Upper lobe of left lung (tissue), 6 donors: ENCODE measurements around the gene TFR2. TPM values are rescaled to one million over a fixed set of nuclear protein-coding genes. Genes with fewer than 3 reads are reported as not detected.

Experiments
- ATAC-seq, 2 donors: fragments of 200-7000 bp; cut with Tn5 transposase; one replicate each; pipeline ENCODE4 v1.9.1; 2022; ENCODE audit warnings: mild to moderate bottlenecking in 2 of 2, moderate library complexity in 2 of 2; ENCODE audit not compliant: low FRiP score in 2 of 2
- DNase-seq, 2 donors: peaks; one replicate each; pipeline ENCODE4 v3.0.0-alpha.2; 2019 to 2020
- H3K27ac ChIP-seq, 4 donors: fragments of 200-600 bp; sonication (generic); one replicate each; pipeline ENCODE4 v1.5.1; 2016 to 2019
- H3K27me3 ChIP-seq, 4 donors: fragments of 200-600 bp; sonication (generic); one replicate each; pipeline ENCODE4 v1.5.1; 2017 to 2019
- H3K36me3 ChIP-seq, 4 donors: fragments of 200-600 bp; sonication (generic); one replicate each; pipeline ENCODE4 v1.5.1; 2016 to 2019
- H3K4me1 ChIP-seq, 4 donors: fragments of 200-600 bp; sonication (generic); one replicate each; pipeline ENCODE4 v1.5.1; 2018 to 2019
- H3K4me3 ChIP-seq, 4 donors: fragments of 200-600 bp; sonication (generic); one replicate each; pipeline ENCODE4 v1.5.1; 2017 to 2019; ENCODE audit warnings: mild to moderate bottlenecking in 2 of 4, moderate library complexity in 1 of 4
- H3K9me3 ChIP-seq, 4 donors: fragments of 200-600 bp; sonication (generic); one replicate each; pipeline ENCODE4 v1.5.1; 2018 to 2019
- CTCF ChIP-seq, 6 experiments: fragments of 450-650 bp in 4 of 6; fragments of 200-600 bp in 2 of 6; sonication (generic) in 2 of 6; IDR thresholded peaks; one replicate each; pipeline ENCODE4 v1.5.1; 2016 to 2019; ENCODE audit warnings: antibody characterized with exemption in 6 of 6
- EP300 ChIP-seq, 4 donors: sonication (generic); formaldehyde crosslinking; IDR thresholded peaks; one replicate each; pipeline ENCODE4 v1.5.1; 2017; ENCODE audit warnings: antibody characterized with exemption in 4 of 4, control low read depth in 2 of 4
- POLR2A ChIP-seq, 4 donors: fragments of 450-650 bp; IDR thresholded peaks; one replicate each; pipeline ENCODE4 v1.5.1; 2016 to 2017; ENCODE audit warnings: antibody characterized with exemption in 4 of 4, mild to moderate bottlenecking in 2 of 4
- POLR2AphosphoS5 ChIP-seq, 2 donors: sonication (generic); formaldehyde crosslinking; IDR thresholded peaks; one replicate each; pipeline ENCODE4 v1.5.1; 2017; ENCODE audit warnings: antibody characterized with exemption in 2 of 2
- WGBS, 2 donors: methylation state at CpG; one replicate each; pipeline ENCODE4 v1.1.5; 2017 to 2018; 5-methylcytosine and 5-hydroxymethylcytosine counted together
- total RNA-seq, 6 donors: library from RNA; depleted of rRNA in 4 of 6; stranded (reverse); fragments of >200 nt in 4 of 6; gene quantifications; one replicate each; pipeline versions ENCODE4 v1.1.0 to v1.2.1, GENCODE V29; 2016 to 2021
- donor health status: DM: no; HTN: no; CAD: no; lungs with moderate emphysema.
- donor health status: DM: no; HTN: yes; CAD: no; lungs with severe emphysema.

The TFR2 gene
- total RNA-seq, 6 donors from 2014 or later = 0.20 to 2.1 (median 0.89) TPM; not detected in 1

GRCh38 chr7:100577507-100577906, 63.8 kb downstream of the TFR2 start:
- WGBS, 2 donors = 90 to 95% methylated on average over 9 to 10 of the region's 14 CpGs
- Histone ChIP-seq H3K9me3 (no peaks in the 10 kb centered on the region), H3K36me3 (peaks cover 58 to 98% (median 93%) of the 10 kb centered on the region in 4 donors), H3K4me3 (no peak overlapping the region), H3K4me1 (peaks cover 7 to 19% (median 10%) of the 10 kb centered on the region in 4 donors), H3K27ac (no peak overlapping the region), H3K27me3 (no peaks in the 10 kb centered on the region)
- TF ChIP-seq POLR2A (IDR thresholded peaks at IDR 0.05) (no peak), EP300 (IDR thresholded peaks at IDR 0.05) (no peak), POLR2AphosphoS5 (IDR thresholded peaks at IDR 0.05) (no peak), CTCF (IDR thresholded peaks at IDR 0.05) (no peak)
- no peak for DNase-seq
- ATAC-seq = no peak

GRCh38 chr7:100577103-100577502, 64.2 kb downstream of the TFR2 start:
- Histone ChIP-seq H3K36me3 (peaks cover 58 to 98% (median 92%) of the 10 kb centered on the region in 4 donors), H3K27ac (no peak overlapping the region), H3K4me3 (no peak overlapping the region), H3K9me3 (no peaks in the 10 kb centered on the region), H3K4me1 (peaks cover 4 to 15% (median 6%) of the 10 kb centered on the region in 4 donors), H3K27me3 (no peaks in the 10 kb centered on the region)
- DNase-seq = no peak
- 93 to 94% methylated on average over 8 to 24 of the region's 24 CpGs for WGBS, 2 donors
- no peak for ATAC-seq
- TF ChIP-seq CTCF (IDR thresholded peaks at IDR 0.05) (no peak), EP300 (IDR thresholded peaks at IDR 0.05) (no peak), POLR2A (IDR thresholded peaks at IDR 0.05) (no peak), POLR2AphosphoS5 (IDR thresholded peaks at IDR 0.05) (no peak)

GRCh38 chr7:100576384-100576993, 64.9 kb downstream of the TFR2 start:
- no peak for ATAC-seq
- peaks cover 52 to 93% (median 86%) of the 10 kb centered on the region in 4 donors for H3K36me3 ChIP-seq
- no peak overlapping the region for H3K4me3 ChIP-seq
- no peaks in the 10 kb centered on the region for H3K9me3 ChIP-seq
- no peak for DNase-seq
- no peak for TF ChIP-seq CTCF (IDR thresholded peaks at IDR 0.05)
- no peak for TF ChIP-seq POLR2A (IDR thresholded peaks at IDR 0.05)
- TF ChIP-seq POLR2AphosphoS5 (IDR thresholded peaks at IDR 0.05) = no peak
- no peak for TF ChIP-seq EP300 (IDR thresholded peaks at IDR 0.05)
- 80 to 97% methylated on average over 5 to 13 of the region's 13 CpGs for WGBS, 2 donors
- no peaks in the 10 kb centered on the region for H3K27me3 ChIP-seq
- H3K27ac ChIP-seq = no peak overlapping the region
- peaks cover 0 to 9% (median under 1%) of the 10 kb centered on the region in 4 donors for H3K4me1 ChIP-seq

- Histone ChIP-seq H3K27ac (no peak overlapping the region), H3K36me3 (peaks cover 46 to 87% (median 79%) of the 10 kb centered on the region in 4 donors), H3K27me3 (no peaks in the 10 kb centered on the region), H3K4me3 (no peak overlapping the region), H3K9me3 (no peaks in the 10 kb centered on the region), H3K4me1 (peaks cover 0 to 9% (median 0%) of the 10 kb centered on the region in 4 donors)
- DNase-seq = no peak
- WGBS, 2 donors = 91 to 96% methylated on average over 9 to 15 of the region's 17 CpGs
- TF ChIP-seq CTCF (IDR thresholded peaks at IDR 0.05) = no peak
- no peak for TF ChIP-seq EP300 (IDR thresholded peaks at IDR 0.05)
- no peak for TF ChIP-seq POLR2AphosphoS5 (IDR thresholded peaks at IDR 0.05)
- TF ChIP-seq POLR2A (IDR thresholded peaks at IDR 0.05) = no peak
- ATAC-seq = no peak
Observed at GRCh38 chr7:100575746-100576383, 65.5 kb downstream of the TFR2 start.
